GM12878 (cell line): ENCODE data around the gene CASR. TPM values are rescaled to one million over a fixed set of nuclear protein-coding genes. Genes with fewer than 3 reads are reported as not detected.

Source experiments
- BACH1 ChIP-seq: fragments of 450-650 bp; IDR thresholded peaks from 2 replicates; pipeline ENCODE4 v1.6.1; 2017; ENCODE audit warnings: mild to moderate bottlenecking, borderline replicate concordance
- CBX5 ChIP-seq: sonication (generic); IDR thresholded peaks from 2 replicates; pipeline ENCODE4 v1.6.1; 2016; ENCODE audit warnings: low read depth, moderate library complexity, mild to moderate bottlenecking, inconsistent platforms
- CHD2 ChIP-seq: IDR thresholded peaks from 2 replicates; pipeline ENCODE4 v1.6.1; 2011; ENCODE audit warnings: low read depth, low read length, improper control_type of control experiment, borderline replicate concordance
- IRF3 ChIP-seq: fragments of 450-650 bp; IDR thresholded peaks from 2 replicates; pipeline ENCODE4 v1.6.1; 2014; ENCODE audit warnings: mild to moderate bottlenecking
- MEF2B ChIP-seq: fragments of 450-650 bp; IDR thresholded peaks from 2 replicates; pipeline ENCODE4 v1.6.1; 2018; ENCODE audit warnings: mild to moderate bottlenecking, moderate library complexity; ENCODE audit not compliant: partially characterized antibody, poor library complexity, severe bottlenecking
- MXI1 ChIP-seq: fragments of 150-350 bp; IDR thresholded peaks from 2 replicates; pipeline ENCODE4 v1.6.1; 2011; ENCODE audit warnings: low read depth, mild to moderate bottlenecking, inconsistent platforms, low read length, improper control_type of control experiment
- NFYA ChIP-seq: IDR thresholded peaks from 2 replicates; pipeline ENCODE4 v1.6.1; 2011; ENCODE audit warnings: low read depth, mild to moderate bottlenecking, low read length, improper control_type of control experiment, borderline replicate concordance
- NRF1 ChIP-seq: conservative IDR thresholded peaks from 2 replicates; pipeline ENCODE4 v1.6.1; 2011; ENCODE audit warnings: mild to moderate bottlenecking, low read depth, low read length, improper control_type of control experiment
- PAX5 ChIP-seq: IDR thresholded peaks from 2 replicates; pipeline ENCODE4 v1.6.1; 2011; ENCODE audit warnings: low read depth, low read length, borderline replicate concordance
- PAX8 ChIP-seq: fragments of 450-650 bp; IDR thresholded peaks from 2 replicates; pipeline ENCODE4 v1.6.1; 2017; ENCODE audit warnings: mild to moderate bottlenecking, moderate library complexity
- POLR2A ChIP-seq: IDR thresholded peaks from 2 replicates; pipeline ENCODE4 v1.6.1; 2011; ENCODE audit warnings: low read depth, mild to moderate bottlenecking, low read length
- SMAD1 ChIP-seq: fragments of 450-650 bp; IDR thresholded peaks from 2 replicates; pipeline ENCODE4 v1.6.1; 2018; ENCODE audit warnings: mild to moderate bottlenecking, low read depth; ENCODE audit not compliant: partially characterized antibody
- SREBF1 ChIP-seq: IDR thresholded peaks from 2 replicates; pipeline ENCODE4 v1.6.1; 2012; ENCODE audit warnings: mild to moderate bottlenecking, low read length
- SREBF2 ChIP-seq: IDR thresholded peaks from 2 replicates; pipeline ENCODE4 v1.6.1; 2012; ENCODE audit warnings: mild to moderate bottlenecking, low read length
- STAT3 ChIP-seq: IDR thresholded peaks from 2 replicates; pipeline ENCODE4 v1.6.1; 2011; ENCODE audit warnings: low read depth, low read length, improper control_type of control experiment
- ZBTB11 ChIP-seq: fragments of 450-650 bp; formaldehyde crosslinking; IDR thresholded peaks from 2 replicates; pipeline ENCODE4 v1.5.0; 2022; ENCODE audit warnings: mild to moderate bottlenecking, missing genetic modification characterization
- polyA plus RNA-seq, 11 experiments: library from polyadenylated mRNA; depleted of rRNA in 4 of 11; unstranded in 6 of 11; stranded (reverse) in 5 of 11; fragments of >200 nt; fragmentation: Nextera tagmentation in 4 of 11; fragmentation: Illumina TruSeq in 1 of 11; extraction: Ambion mirVana in 4 of 11; extraction: Trizol in 1 of 11; gene quantifications; 1 replicate in 1 of 11; 2 replicates in 10 of 11; pipeline versions ENCODE4 v1.2.1 to v1.2.3, GENCODE V29; 2011 to 2016; ENCODE audit warnings: inconsistent platforms in 2 of 11, missing spikeins in 2 of 11, low read depth in 1 of 11
- total RNA-seq, 4 experiments: library from RNA; depleted of rRNA in 3 of 4; stranded (reverse); fragments of >200 nt in 3 of 4; fragmentation: Illumina TruSeq in 1 of 4; extraction: Trizol in 1 of 4; gene quantifications; 2 replicates each; pipeline versions ENCODE4 v1.2.1 to v1.2.3, GENCODE V29; 2013 to 2021
- TF ChIP-seq, protein P1 (sequence below): fragments of 150-350 bp; IDR thresholded peaks from 2 replicates; pipeline ENCODE4 v1.6.1; 2016; ENCODE audit warnings: low read depth, low read length
- TF ChIP-seq, protein P2 (sequence below): fragments of 450-650 bp; IDR thresholded peaks from 2 replicates; pipeline ENCODE4 v1.6.1; 2018; ENCODE audit warnings: borderline replicate concordance, mild to moderate bottlenecking; ENCODE audit not compliant: partially characterized antibody
- TF ChIP-seq, protein P3 (sequence below): fragments of 450-650 bp; IDR thresholded peaks from 2 replicates; pipeline ENCODE4 v1.6.1; 2016; ENCODE audit warnings: mild to moderate bottlenecking

CASR gene
- total and polyA plus RNA-seq, 10 of the 15 experiments (the other 5 are each of a cell fraction or from before 2014, with no cell fraction given) = 0.04 to 0.37 (median 0.11) TPM

DNA sequence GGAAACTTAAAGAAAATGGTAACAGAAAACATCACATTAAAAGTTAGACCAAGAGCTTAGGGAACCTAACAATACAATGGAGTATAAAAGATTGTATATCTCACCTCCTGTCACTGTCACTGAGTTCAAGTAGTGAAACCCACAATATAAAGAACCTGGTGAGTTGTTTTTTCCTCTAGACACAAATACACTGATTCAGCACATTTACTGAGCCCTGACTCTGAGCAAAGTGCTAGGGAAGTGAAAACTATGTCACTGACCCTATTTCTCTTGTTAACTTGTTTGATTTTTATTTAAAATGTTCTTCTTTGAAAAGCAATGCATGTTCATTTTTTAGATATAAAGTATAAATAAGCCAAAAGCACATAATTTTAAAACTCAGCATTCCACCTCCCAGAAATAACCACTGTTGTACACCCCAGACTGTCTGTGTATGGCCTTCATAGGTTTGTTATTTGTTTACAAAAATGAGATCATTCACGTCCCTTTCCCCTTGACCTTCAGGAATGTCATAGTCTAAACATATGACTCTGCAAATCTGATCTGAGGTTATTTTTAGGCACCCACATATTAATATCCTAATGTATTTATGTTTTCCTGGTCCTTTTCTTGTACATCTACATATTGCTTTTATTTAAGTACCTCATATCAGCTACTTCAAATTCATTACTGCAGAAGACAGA lies 72.4 kb downstream of the CASR start (continued):
- TF ChIP-seq NRF1 (no peak), SREBF2 (no peak), MEF2B (no peak), NFYA (no peak), POLR2A (no peak), SREBF1 (no peak), BACH1 (peak; percentile 92; the same call in 1 of the 2 replicates), IRF3 (no peak), PAX5 (no peak), ZBTB11 (CRISPR knock-in tag) (no peak), STAT3 (no peak), MXI1 (no peak), CBX5 (no peak), PAX8 (no peak), SMAD1 (no peak), CHD2 (no peak)
- TF ChIP-seq, protein P1, sequence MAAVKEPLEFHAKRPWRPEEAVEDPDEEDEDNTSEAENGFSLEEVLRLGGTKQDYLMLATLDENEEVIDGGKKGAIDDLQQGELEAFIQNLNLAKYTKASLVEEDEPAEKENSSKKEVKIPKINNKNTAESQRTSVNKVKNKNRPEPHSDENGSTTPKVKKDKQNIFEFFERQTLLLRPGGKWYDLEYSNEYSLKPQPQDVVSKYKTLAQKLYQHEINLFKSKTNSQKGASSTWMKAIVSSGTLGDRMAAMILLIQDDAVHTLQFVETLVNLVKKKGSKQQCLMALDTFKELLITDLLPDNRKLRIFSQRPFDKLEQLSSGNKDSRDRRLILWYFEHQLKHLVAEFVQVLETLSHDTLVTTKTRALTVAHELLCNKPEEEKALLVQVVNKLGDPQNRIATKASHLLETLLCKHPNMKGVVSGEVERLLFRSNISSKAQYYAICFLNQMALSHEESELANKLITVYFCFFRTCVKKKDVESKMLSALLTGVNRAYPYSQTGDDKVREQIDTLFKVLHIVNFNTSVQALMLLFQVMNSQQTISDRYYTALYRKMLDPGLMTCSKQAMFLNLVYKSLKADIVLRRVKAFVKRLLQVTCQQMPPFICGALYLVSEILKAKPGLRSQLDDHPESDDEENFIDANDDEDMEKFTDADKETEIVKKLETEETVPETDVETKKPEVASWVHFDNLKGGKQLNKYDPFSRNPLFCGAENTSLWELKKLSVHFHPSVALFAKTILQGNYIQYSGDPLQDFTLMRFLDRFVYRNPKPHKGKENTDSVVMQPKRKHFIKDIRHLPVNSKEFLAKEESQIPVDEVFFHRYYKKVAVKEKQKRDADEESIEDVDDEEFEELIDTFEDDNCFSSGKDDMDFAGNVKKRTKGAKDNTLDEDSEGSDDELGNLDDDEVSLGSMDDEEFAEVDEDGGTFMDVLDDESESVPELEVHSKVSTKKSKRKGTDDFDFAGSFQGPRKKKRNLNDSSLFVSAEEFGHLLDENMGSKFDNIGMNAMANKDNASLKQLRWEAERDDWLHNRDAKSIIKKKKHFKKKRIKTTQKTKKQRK = no peak
- TF ChIP-seq, protein P2, sequence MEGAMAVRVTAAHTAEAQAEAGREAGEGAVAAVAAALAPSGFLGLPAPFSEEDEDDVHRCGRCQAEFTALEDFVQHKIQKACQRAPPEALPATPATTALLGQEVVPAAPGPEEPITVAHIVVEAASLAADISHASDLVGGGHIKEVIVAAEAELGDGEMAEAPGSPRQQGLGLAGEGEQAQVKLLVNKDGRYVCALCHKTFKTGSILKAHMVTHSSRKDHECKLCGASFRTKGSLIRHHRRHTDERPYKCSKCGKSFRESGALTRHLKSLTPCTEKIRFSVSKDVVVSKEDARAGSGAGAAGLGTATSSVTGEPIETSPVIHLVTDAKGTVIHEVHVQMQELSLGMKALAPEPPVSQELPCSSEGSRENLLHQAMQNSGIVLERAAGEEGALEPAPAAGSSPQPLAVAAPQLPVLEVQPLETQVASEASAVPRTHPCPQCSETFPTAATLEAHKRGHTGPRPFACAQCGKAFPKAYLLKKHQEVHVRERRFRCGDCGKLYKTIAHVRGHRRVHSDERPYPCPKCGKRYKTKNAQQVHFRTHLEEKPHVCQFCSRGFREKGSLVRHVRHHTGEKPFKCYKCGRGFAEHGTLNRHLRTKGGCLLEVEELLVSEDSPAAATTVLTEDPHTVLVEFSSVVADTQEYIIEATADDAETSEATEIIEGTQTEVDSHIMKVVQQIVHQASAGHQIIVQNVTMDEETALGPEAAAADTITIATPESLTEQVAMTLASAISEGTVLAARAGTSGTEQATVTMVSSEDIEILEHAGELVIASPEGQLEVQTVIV = no peak
- TF ChIP-seq, protein P3, sequence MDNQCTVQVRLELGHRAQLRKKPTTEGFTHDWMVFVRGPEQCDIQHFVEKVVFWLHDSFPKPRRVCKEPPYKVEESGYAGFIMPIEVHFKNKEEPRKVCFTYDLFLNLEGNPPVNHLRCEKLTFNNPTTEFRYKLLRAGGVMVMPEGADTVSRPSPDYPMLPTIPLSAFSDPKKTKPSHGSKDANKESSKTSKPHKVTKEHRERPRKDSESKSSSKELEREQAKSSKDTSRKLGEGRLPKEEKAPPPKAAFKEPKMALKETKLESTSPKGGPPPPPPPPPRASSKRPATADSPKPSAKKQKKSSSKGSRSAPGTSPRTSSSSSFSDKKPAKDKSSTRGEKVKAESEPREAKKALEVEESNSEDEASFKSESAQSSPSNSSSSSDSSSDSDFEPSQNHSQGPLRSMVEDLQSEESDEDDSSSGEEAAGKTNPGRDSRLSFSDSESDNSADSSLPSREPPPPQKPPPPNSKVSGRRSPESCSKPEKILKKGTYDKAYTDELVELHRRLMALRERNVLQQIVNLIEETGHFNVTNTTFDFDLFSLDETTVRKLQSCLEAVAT = no peak
